Neural cell (in vitro differentiated cells): ENCODE results near the gene ZCWPW1.

Source experiments
- CTCF ChIP-seq: fragments of 450-650 bp; IDR thresholded peaks from 2 replicates; pipeline ENCODE4 v1.5.1; 2014; ENCODE audit warnings: antibody characterized with exemption, mild to moderate bottlenecking, moderate library complexity; ENCODE audit not compliant: poor library complexity, severe bottlenecking
- EP300 ChIP-seq: fragments of 450-650 bp; conservative IDR thresholded peaks from 2 replicates; pipeline ENCODE4 v1.6.1; 2014; ENCODE audit warnings: antibody characterized with exemption, mild to moderate bottlenecking, moderate library complexity; ENCODE audit not compliant: poor library complexity, severe bottlenecking
- POLR2AphosphoS5 ChIP-seq: IDR thresholded peaks from 2 replicates; pipeline ENCODE4 v1.6.1; 2012
- RAD21 ChIP-seq: fragments of 450-650 bp; conservative IDR thresholded peaks from 2 replicates; pipeline ENCODE4 v1.6.1; 2014; ENCODE audit warnings: antibody characterized with exemption, mild to moderate bottlenecking, moderate library complexity
- SMC3 ChIP-seq: fragments of 450-650 bp; conservative IDR thresholded peaks from 2 replicates; pipeline ENCODE4 v1.6.1; 2014; ENCODE audit warnings: antibody characterized with exemption, mild to moderate bottlenecking, moderate library complexity; ENCODE audit not compliant: poor library complexity
- TAF1 ChIP-seq: IDR thresholded peaks from 2 replicates; pipeline ENCODE4 v1.6.1; 2012; ENCODE audit warnings: low read depth

DNA sequence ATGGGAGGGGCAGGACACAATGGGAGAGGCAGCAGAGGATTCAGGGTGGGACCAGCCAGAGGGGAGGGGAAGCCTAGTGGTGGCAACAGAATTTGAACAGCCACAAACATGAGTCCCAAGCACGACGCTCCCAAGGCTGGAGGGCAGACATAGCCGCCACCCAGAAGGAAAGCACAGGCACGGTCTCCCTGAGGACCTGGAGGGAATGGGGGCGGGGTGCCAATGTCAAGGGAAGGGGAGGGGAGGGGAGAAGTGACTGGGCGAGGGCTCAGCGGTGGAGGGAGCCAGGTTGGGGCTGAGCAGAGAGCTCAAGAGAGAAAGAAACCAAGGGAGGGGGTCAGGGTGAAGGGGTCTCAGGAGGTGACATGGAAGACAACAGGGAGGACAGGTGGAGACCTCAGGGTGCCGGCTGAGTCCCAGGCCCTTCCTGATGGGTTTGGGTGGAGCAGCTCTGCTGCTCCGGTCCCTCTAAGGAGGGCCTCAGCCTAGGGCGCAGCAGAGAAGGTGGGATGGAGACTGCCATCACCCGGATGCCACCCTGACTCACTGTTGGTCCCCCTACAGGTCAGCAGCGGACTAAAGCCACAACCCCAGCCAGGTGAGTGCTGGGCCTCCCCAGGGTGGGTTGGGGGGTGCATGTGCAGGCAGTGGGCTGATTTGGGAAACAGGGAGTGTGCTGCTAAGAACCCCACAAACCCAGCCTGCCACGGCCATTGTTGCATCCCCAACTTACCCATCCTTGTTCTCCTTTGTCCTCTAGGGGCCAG is 31.0 kb downstream of the ZCWPW1 start:
- TF ChIP-seq CTCF: no peak
- TF ChIP-seq TAF1: no peak
- no peak for TF ChIP-seq POLR2AphosphoS5
- no peak for TF ChIP-seq EP300
- TF ChIP-seq RAD21: no peak
- TF ChIP-seq SMC3: no peak
